Measurements from ENCODE around the gene PCYT2. TPM values are rescaled to one million over a fixed set of nuclear protein-coding genes. Genes with fewer than 3 reads are reported as not detected.

Gene PCYT2
- total RNA-seq, 1 donor from 2014 or later: 44.1 TPM

- ChIA-PET CTCF (no interaction called here), POLR2A (no interaction called here)
- ATAC-seq (ENCODE audit: low read depth) (no peak), DNase-seq (no peak)
- H3K36me3 Mint-ChIP-seq (ENCODE audit: low read depth): no peaks in the 10 kb centered on the region
- TF ChIP-seq, protein P1, sequence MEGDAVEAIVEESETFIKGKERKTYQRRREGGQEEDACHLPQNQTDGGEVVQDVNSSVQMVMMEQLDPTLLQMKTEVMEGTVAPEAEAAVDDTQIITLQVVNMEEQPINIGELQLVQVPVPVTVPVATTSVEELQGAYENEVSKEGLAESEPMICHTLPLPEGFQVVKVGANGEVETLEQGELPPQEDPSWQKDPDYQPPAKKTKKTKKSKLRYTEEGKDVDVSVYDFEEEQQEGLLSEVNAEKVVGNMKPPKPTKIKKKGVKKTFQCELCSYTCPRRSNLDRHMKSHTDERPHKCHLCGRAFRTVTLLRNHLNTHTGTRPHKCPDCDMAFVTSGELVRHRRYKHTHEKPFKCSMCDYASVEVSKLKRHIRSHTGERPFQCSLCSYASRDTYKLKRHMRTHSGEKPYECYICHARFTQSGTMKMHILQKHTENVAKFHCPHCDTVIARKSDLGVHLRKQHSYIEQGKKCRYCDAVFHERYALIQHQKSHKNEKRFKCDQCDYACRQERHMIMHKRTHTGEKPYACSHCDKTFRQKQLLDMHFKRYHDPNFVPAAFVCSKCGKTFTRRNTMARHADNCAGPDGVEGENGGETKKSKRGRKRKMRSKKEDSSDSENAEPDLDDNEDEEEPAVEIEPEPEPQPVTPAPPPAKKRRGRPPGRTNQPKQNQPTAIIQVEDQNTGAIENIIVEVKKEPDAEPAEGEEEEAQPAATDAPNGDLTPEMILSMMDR (IDR thresholded peaks at IDR 0.05): no peak
- no peak overlapping the region for H3K27ac Mint-ChIP-seq
- H3K27me3 Mint-ChIP-seq: peaks cover 3% of the 10 kb centered on the region
- no peak overlapping the region for H3K4me3 Mint-ChIP-seq
- intact Hi-C loops (cut with micrococcal nuclease): no loop called here
- no peaks in the 10 kb centered on the region for H3K9me3 Mint-ChIP-seq
- H3K4me1 Mint-ChIP-seq: peaks cover 15% of the 10 kb centered on the region
Observed at GRCh38 chr17:81940538-81941483, 29.6 kb upstream of the PCYT2 start.

DNA sequence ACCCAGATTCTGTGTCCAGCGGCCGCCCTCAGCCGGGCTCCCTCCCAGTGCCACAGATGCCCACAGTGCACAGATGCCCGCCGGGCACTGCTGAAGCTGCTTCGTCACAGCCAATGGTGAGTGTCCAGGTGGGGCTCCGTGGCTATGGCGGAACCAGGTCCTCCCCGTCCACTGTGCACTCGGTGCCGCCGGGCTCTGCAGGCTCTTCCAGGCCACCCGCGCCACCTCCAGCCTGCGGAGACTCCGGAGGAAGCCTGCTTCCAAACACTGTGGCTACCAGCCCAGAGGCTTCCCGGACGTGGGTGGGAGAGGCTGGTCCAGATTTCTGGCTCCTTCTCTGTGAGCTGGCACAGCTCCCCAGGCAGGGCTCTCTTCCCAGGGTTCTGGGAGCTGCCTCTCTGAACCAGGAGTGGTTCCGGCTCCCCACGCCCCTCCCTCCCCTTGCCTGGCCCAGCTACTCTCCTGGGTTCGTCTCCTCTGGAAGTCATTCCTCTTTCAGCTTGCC lies 28.7 kb upstream of the PCYT2 start:
- H3K27ac Mint-ChIP-seq: no peak overlapping the region
- ATAC-seq (ENCODE audit: low read depth) (no peak), DNase-seq (no peak)
- H3K4me1 Mint-ChIP-seq: peaks cover 17% of the 10 kb centered on the region
- H3K4me3 Mint-ChIP-seq: no peak overlapping the region
- ChIA-PET POLR2A (no interaction called here), CTCF (no interaction called here)
- H3K27me3 Mint-ChIP-seq: peaks cover 3% of the 10 kb centered on the region
- intact Hi-C loops (cut with micrococcal nuclease): loop anchor here (5.0 kb wide), 1 partner anchor 157 kb away; the partner anchor contains the start of gene FASN
- TF ChIP-seq, protein P1 (IDR thresholded peaks at IDR 0.05): no peak
- no peaks in the 10 kb centered on the region for H3K36me3 Mint-ChIP-seq (ENCODE audit: low read depth)
- no peaks in the 10 kb centered on the region for H3K9me3 Mint-ChIP-seq

DNA sequence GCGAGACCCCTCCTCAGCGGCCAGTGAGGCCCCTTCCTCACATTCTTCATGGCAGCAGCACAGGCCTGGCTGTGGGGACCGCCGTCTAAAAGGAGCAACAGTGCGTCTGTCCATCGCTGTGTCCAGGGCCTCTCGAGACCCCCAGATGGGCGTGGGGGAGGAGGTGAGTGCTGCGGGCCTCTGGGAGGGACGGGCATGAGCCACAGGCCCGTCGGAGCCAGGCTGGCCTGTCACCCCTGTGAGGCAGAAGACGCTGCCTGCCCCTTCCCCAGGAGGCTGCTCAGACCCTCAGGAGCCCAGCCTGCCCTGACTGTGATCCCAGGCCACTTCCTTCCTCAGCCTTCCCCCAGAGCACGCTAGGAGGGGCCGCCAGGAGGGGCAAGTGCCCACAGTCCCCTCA lies 28.0 kb upstream of the PCYT2 start:
- ChIA-PET POLR2A (no interaction called here), CTCF (no interaction called here)
- Mint-ChIP-seq H3K27me3 (peaks cover 3% of the 10 kb centered on the region), H3K27ac (no peak overlapping the region), H3K36me3 (ENCODE audit: low read depth) (no peaks in the 10 kb centered on the region), H3K4me3 (no peak overlapping the region), H3K4me1 (peaks cover 17% of the 10 kb centered on the region), H3K9me3 (no peaks in the 10 kb centered on the region)
- TF ChIP-seq, protein P1 (IDR thresholded peaks at IDR 0.05): no peak
- intact Hi-C loops (cut with micrococcal nuclease): loop anchor here (5.0 kb wide), 1 partner anchor 158 kb away; the partner anchor contains the start of gene FASN
- DNase-seq: no peak
- no peak for ATAC-seq (ENCODE audit: low read depth)

DNA sequence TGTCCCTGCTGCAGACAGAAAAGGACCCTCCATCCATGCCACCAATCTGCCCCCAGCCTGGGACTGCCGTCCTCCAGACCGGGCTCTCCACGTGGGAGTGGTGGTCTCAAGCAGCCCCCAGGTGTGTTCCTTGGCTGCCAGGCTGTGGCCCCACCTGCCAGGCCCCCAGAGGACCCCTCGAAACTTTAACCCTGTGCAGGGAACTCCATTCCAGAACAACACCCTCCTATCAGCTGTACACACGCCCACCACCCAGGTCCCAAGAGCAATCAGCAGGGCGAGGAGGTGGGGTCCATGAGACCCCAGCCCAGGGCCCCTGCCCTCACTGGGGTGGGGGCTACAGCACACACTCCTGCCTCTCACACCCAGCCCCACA lies 24.5 kb upstream of the PCYT2 start:
- POLR2A ChIA-PET: interaction anchor here (0.5 kb wide), 1 partner anchor 59 kb away, joined by 5 read pairs; no protein-coding TSS in a partner anchor
- peaks cover 22% of the 10 kb centered on the region for H3K4me1 Mint-ChIP-seq
- TF ChIP-seq, protein P1 (IDR thresholded peaks at IDR 0.05): no peak

More for the DNA sequence above, 24.5 kb upstream of the PCYT2 start:
- ATAC-seq (ENCODE audit: low read depth): no peak
- no peak overlapping the region for H3K27ac Mint-ChIP-seq
- CTCF ChIA-PET: no interaction called here
- H3K4me3 Mint-ChIP-seq: peak overlapping the region; percentile 53
- peaks cover 5% of the 10 kb centered on the region for H3K27me3 Mint-ChIP-seq
- DNase-seq: no peak
- intact Hi-C loops (cut with micrococcal nuclease): loop anchor here (5.0 kb wide), 1 partner anchor 162 kb away; the partner anchor contains the start of gene FASN
- peaks cover 9% of the 10 kb centered on the region for H3K36me3 Mint-ChIP-seq (ENCODE audit: low read depth)
- no peaks in the 10 kb centered on the region for H3K9me3 Mint-ChIP-seq

All from activated B cell treated with CpG ODN at 0.5 μM for 24 hours (primary cell).